Right cardiac atrium (tissue), 5 donors: ENCODE data around the gene KMT2D. TPM values are rescaled to one million over a fixed set of nuclear protein-coding genes. Genes with fewer than 3 reads are reported as not detected.

ENCODE experiments used
- ATAC-seq, 2 donors: fragments of 200-7000 bp; cut with Tn5 transposase; one replicate each; pipeline versions ENCODE4 v1.8.0 to v1.9.1; 2020; ENCODE audit warnings: moderate library complexity in 2 of 2, mild to moderate bottlenecking in 1 of 2
- DNase-seq, 3 donors: peaks; one replicate each; pipeline ENCODE4 v3.0.0-alpha.2; 2020
- H3K27ac ChIP-seq: one replicate; pipeline ENCODE4 v1.5.1; 2013; ENCODE audit warnings: mild to moderate bottlenecking, low read length, control low read depth, moderate library complexity
- H3K27me3 ChIP-seq: one replicate; pipeline ENCODE4 v1.6.1; 2013; ENCODE audit not compliant: control insufficient read depth, insufficient read depth
- H3K4me1 ChIP-seq: one replicate; pipeline ENCODE4 v1.6.1; 2013; ENCODE audit warnings: low read length; ENCODE audit not compliant: control insufficient read depth, insufficient read depth
- H3K4me3 ChIP-seq: one replicate; pipeline ENCODE4 v1.5.1; 2013; ENCODE audit warnings: low read length, control low read depth
- H3K9me3 ChIP-seq: one replicate; pipeline ENCODE4 v1.6.1; 2013; ENCODE audit warnings: low read length; ENCODE audit not compliant: control insufficient read depth
- WGBS: extraction: QIAGEN DNeasy Blood & Tissue Kit; methylation state at CpG from one replicate; pipeline ENCODE4 v1.1.7; 2013; 5-methylcytosine and 5-hydroxymethylcytosine counted together
- intact Hi-C, 4 donors: fragments of 100-400 bp; cut with DNase I; formaldehyde crosslinking; loops; one replicate each; pipeline versions ENCODE4 v1.11.0 to v1.14.0; 2022 to 2023
- polyA plus RNA-seq: library from polyadenylated mRNA; stranded (reverse); fragments of 200-250 nt; gene quantifications from one replicate; pipeline ENCODE4 v1.2.3, GENCODE V29; 2013
- total RNA-seq, 4 donors: library from RNA; stranded (reverse); fragmentation: NEBNext Ultra II Directional; extraction: Animal tissue kit (Norgen Biotek cat#: 25700); gene quantifications; one replicate each; pipeline ENCODE4 v1.2.1, GENCODE V29; 2021
- donor health status: healthy with polysubstance abuse.
- donor health status: DM: no; HTN: yes; CAD: no.
- donor health status: DM: no; HTN: no; CAD: no.
- donor health status: DM: no; HTN: yes; CAD: no; lungs with severe emphysema.
- donor health status: DM: yes; HTN: yes; CAD: no.

The KMT2D gene
- total and polyA plus RNA-seq, 5 donors = 38.8 to 53.5 (median 43.1) TPM

DNA sequence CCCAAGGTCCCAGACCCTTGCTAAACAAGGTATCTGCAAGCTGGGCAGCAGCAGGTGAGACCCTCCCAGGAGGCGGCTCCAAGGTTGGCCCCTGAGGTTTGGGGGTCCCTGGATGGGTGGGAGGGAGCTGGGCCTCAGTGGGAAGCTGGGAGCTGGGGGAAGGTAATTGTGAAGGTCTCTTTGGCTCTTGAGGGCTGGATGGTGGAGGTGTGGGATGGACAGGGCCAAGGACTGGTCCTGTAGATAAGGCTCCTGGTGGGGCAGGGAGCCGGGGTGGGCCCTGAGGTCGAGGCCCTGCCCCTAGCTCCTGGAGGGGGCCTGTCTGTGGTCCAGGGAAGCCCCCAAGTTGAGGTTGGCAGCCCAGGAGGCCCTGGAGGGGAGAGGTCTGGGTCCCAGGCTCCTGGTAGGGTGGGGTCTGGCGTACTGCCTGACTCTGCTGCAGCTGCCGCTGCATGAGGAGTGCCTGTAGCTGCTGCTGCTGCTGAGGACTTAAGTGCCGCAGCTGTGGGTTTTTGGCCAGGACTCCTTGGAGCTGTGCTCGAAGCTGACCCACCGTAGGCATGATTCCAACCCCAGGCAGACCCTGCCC, 28.9 kb downstream of the KMT2D start:
- ATAC-seq = peak; percentile 5 to 17
- intact Hi-C loops = loop anchor here in 1 of 4 donors (2.0 kb wide), 1 partner anchor 21 kb away; no protein-coding TSS in a partner anchor
- peak in 1 of 3 donors; percentile 49 for DNase-seq
- no peaks in the 10 kb centered on the region for H3K27me3 ChIP-seq
- H3K4me1 ChIP-seq = no peaks in the 10 kb centered on the region
- 86% methylated on average over 8 of the region's 8 CpGs for WGBS
- no peak overlapping the region for H3K4me3 ChIP-seq
- H3K9me3 ChIP-seq = no peaks in the 10 kb centered on the region
- no peak overlapping the region for H3K27ac ChIP-seq

DNA sequence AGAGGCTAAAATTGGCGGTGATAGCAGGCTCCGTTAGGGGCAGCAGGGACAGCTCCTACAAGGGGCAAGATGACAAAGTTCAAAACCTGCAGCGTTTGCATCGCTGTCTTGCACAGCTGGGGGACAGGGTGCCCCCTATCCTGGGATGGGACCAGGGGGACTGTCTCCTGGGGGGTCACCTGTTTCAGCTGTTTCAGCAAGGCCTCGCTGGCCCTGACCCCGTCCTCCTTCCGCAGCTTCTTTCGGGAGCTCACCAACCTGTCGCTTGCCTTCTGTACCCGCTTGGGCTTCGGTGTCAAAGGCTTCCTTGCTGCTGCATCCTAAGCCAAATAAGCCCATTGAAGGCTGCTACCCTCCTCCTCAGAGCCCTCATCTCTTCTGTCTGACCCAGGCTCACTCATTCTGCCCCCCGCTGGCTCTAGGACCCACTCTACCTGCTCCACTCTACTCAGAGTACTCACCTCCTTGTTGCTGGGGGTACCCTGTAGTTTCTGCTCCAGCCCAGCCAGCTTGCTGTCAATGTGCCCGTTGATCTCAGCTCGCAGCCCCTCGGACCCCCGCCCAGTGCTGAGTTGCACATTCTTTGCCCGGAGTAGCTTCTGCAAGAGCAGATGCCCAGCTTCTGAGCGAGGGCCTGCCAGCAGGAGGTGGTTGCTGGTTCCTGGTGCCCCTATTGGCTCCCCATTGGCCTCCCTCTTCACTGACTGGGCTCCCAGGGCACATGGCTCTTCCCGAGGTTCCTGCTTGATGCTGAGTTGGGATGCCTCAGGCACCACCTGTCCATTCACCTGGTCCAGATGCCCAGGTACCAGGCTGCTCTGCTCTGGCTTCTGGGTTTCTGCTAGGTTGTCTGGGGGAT, 29.7 kb downstream of the KMT2D start:
- no peak for ATAC-seq
- H3K4me3 ChIP-seq = no peak overlapping the region
- WGBS = 95% methylated on average over 19 of the region's 19 CpGs

DNA sequence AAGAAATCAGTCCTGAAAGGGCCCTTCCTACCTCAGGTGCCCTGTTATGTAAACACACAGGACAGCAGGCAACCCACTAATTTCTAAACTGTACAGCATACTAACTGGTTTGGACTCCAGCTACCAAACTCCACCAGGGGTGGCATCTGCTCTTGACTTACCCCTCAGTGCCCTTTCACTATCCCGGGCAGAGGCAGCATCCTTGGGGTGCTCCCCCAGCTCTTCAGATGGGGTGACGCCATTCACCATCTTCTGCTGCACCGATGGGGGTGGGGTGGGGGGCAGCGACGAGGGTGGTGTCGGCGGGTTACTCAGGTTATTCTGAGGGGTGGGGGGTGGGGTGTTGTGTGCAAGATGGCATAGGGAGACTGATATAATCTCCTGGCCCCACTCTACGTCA, 30.5 kb downstream of the KMT2D start:
- H3K27me3 ChIP-seq = no peaks in the 10 kb centered on the region
- 92% methylated on average over 8 of the region's 8 CpGs for WGBS
- DNase-seq (no peak), ATAC-seq (no peak)
- H3K27ac ChIP-seq = no peak overlapping the region
- no peaks in the 10 kb centered on the region for H3K4me1 ChIP-seq
- intact Hi-C loops = no loop called here
- no peaks in the 10 kb centered on the region for H3K9me3 ChIP-seq
- H3K4me3 ChIP-seq = no peak overlapping the region

More for the DNA sequence above, 29.7 kb downstream of the KMT2D start:
- no peaks in the 10 kb centered on the region for H3K4me1 ChIP-seq
- intact Hi-C loops = no loop called here
- no peak overlapping the region for H3K27ac ChIP-seq
- DNase-seq = no peak
- H3K27me3 ChIP-seq = no peaks in the 10 kb centered on the region
- no peaks in the 10 kb centered on the region for H3K9me3 ChIP-seq

DNA sequence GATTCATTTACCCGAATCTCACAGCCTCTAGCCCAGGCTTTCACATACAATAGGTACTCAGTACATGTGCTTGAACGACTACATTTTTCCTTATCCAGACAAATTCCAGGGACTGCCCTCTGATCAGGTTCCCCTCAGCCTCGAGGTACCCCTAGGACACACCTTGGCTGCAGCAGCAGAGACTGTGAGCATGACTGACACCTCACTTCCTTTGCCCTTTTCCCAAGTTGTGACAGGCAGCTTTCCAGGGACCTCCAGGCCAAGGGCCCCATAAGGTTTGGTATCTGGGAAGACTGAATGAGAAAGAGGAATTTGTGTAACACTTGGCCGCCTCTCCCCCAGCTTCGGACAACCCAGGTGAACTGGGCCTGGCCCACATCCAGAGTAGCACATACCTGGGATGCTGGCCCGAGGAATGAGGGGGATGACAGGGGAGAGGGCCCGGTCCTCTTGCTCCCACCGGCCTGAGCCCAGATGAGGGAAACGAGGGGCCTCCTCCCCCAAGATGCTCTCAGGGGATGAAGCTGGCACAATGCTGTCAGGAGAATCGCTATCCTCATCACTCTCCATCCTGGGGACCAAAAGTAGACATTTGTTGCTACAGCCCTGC, 31.8 kb downstream of the KMT2D start:
- Histone ChIP-seq H3K9me3 (no peaks in the 10 kb centered on the region), H3K4me1 (no peaks in the 10 kb centered on the region), H3K4me3 (no peak overlapping the region), H3K27me3 (no peaks in the 10 kb centered on the region), H3K27ac (no peak overlapping the region)
- ATAC-seq = no peak
- intact Hi-C loops = no loop called here
- DNase-seq = no peak
- 86% methylated on average over 10 of the region's 10 CpGs for WGBS

DNA sequence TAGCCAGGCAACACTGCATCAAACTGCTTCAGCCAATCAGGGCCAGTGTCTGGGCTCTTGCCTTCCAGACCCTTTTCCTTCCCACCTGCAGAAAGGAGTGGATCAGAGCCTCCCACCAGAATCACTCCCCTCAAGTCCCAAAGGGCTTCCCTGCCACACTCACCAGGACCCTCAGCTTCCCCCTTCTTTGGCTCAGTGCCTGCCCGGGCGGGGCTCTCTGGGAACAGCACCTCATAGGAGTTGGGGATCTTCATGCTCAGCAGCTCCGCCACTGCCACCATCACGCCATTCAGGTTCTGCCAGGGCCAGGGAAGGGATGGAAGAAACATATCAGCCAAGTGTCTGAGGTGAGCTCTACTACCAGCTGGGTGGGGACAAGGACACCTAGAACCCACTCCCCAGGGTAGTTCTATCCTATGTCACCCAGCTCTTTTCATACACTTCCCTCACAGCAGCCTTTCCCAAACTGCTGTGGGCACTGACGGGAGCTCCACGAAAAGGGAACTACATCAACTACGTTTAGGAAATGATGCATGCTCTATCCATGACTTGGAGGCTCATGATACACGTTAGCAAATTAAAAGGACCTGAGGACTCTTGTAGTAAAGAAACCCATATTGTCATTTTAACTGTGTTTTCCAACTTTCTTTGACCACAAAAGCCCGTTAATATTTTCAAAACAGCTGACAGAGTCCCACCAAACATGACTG, 32.6 kb downstream of the KMT2D start:
- Histone ChIP-seq H3K27ac (no peak overlapping the region), H3K4me3 (no peak overlapping the region), H3K9me3 (no peaks in the 10 kb centered on the region), H3K27me3 (no peaks in the 10 kb centered on the region), H3K4me1 (no peaks in the 10 kb centered on the region)
- WGBS = 90% methylated on average over 9 of the region's 9 CpGs
- ATAC-seq (no peak), DNase-seq (no peak)
- intact Hi-C loops = no loop called here

DNA sequence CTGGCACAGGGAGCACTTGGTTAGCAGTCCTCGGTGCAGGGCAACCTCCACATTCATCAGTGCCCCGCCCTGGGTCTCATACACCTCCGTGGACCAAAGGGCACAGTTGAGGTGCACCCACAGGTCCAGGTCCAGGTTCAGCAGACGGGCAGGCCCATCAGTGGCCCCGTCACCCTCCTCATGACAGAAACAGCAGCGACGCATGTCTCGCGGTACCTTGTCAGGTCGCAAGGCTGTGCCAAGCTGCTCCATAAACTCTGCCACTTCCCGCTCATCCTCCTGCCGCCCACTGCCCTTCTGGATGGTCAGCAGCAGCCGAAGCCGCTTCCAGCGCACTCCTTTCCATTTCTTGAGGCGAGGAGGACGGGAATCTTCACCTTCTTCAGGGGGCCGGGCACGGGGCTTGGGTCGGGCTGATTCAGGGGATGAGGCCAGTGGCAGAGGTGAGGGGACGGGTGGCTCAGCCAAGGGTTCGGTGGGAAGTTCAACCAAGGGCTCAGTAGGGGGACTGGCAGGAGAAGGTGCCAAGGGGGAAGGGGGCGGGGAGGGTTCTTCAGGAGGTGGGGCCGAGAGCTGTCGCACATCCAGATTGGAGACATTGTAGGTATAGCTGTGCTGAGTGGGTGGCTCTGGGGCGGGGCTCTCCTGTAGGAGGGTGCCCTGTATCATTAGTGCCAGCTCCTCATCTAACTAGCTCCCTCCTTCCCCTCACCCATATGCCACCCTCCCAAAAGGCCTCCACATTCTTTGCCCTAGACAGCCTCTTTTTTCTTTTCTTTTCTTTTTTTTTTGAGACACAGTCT, 33.7 kb downstream of the KMT2D start:
- no peak for DNase-seq
- no peak for ATAC-seq
- 95% methylated on average over 26 of the region's 26 CpGs for WGBS
- H3K27me3 ChIP-seq = no peaks in the 10 kb centered on the region
- H3K9me3 ChIP-seq = no peaks in the 10 kb centered on the region
- no peak overlapping the region for H3K27ac ChIP-seq
- intact Hi-C loops = no loop called here
- H3K4me1 ChIP-seq = no peaks in the 10 kb centered on the region
- H3K4me3 ChIP-seq = no peak overlapping the region

DNA sequence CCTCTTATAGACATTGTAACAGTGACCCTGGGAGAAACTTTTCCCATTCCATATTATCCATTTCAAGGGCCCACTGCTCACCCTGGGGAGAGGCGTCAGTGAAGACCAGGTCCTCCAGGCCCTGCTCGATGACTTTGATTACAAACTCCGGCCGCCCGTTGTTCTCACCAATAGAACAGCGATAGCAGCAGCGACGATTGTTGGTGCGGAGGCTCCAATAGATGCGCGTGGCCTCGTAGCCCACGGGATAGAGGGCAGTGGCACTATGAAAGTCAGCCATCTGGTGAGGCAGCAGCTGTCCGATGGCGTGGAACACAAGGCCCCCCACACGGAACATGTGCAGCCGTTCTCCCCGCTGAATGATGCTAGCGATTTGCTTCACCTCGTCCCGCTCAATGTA, 34.5 kb downstream of the KMT2D start:
- no peaks in the 10 kb centered on the region for H3K27me3 ChIP-seq
- no peaks in the 10 kb centered on the region for H3K4me1 ChIP-seq
- H3K9me3 ChIP-seq = no peaks in the 10 kb centered on the region
- DNase-seq = no peak
- intact Hi-C loops = no loop called here
- 96% methylated on average over 21 of the region's 21 CpGs for WGBS
- no peak overlapping the region for H3K4me3 ChIP-seq
- no peak overlapping the region for H3K27ac ChIP-seq
- no peak for ATAC-seq

DNA sequence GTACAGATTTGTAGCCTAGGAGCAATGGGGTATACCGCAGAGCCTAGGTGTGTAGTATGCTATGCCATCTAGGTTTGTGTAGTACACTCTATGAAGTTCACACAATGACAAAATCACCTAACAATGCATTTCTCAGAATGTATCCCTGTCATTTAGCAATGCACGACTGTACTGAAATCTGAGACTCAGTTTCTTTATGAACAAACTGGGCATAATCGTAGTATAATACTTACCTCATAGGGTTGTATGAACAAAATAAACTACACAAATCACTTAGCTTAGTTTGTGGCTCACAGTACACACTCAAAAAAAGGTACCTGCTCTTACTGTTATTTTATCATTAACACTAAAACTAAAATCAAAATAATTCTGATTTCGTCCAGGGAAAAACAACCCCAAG, 35.1 kb downstream of the KMT2D start:
- WGBS = 90% methylated on average over 4 of the region's 4 CpGs
- Histone ChIP-seq H3K4me1 (no peaks in the 10 kb centered on the region), H3K9me3 (no peaks in the 10 kb centered on the region), H3K27me3 (no peaks in the 10 kb centered on the region), H3K4me3 (no peak overlapping the region), H3K27ac (no peak overlapping the region)
- no peak for ATAC-seq
- intact Hi-C loops = no loop called here
- no peak for DNase-seq

DNA sequence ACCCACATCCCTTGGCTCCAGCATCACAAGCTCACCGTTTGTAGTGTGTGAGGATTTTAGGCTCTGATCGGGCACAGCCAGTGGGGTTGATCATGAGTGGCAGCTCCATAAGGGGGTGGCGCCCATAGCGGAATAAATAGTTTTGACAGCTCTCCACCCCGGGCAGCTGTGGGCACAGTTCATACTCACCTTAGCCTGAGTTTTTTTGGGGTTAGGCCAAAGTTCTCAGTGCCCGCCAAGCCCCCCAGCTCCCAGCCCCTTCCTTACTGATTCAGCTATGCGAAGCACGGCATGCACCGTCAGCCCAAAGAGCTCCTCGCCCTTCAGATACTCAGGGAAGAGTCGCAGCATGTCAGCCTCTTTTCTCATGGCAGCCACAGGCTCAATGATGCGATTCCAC, 36.1 kb downstream of the KMT2D start:
- intact Hi-C loops = no loop called here

DNA sequence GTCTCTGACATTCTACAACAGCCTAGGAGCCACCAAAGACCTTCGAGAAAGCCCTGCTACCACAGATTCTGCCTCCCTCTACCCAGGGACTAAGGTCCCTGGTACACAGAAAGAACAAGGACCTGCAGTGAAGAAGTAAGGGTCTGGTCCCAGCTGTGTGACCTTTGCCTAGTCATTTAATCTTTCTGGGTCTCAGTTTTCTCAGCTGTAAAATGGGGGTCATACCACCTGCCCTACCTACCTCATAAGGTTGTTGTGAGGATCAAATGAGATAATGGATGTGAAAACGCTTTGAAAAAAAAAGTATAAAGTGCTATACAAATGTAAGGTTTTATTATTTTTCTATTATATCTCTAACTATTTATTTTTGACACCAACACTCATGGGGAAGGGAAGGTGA, 36.8 kb downstream of the KMT2D start:
- no peak for ATAC-seq
- no peaks in the 10 kb centered on the region for H3K4me1 ChIP-seq
- no peak overlapping the region for H3K4me3 ChIP-seq
- WGBS = 97% methylated on average over 2 of the region's 2 CpGs
- no peak for DNase-seq
- no peaks in the 10 kb centered on the region for H3K9me3 ChIP-seq
- no peak overlapping the region for H3K27ac ChIP-seq
- intact Hi-C loops = no loop called here
- H3K27me3 ChIP-seq = no peaks in the 10 kb centered on the region

More for the DNA sequence above, 36.1 kb downstream of the KMT2D start:
- H3K4me1 ChIP-seq = no peaks in the 10 kb centered on the region
- no peaks in the 10 kb centered on the region for H3K9me3 ChIP-seq
- H3K27me3 ChIP-seq = no peaks in the 10 kb centered on the region
- DNase-seq (no peak), ATAC-seq (no peak)
- WGBS = 88% methylated on average over 12 of the region's 12 CpGs
- H3K27ac ChIP-seq = no peak overlapping the region
- H3K4me3 ChIP-seq = no peak overlapping the region
